Esophagus (tissue), 2 donors: Measurements from ENCODE around the gene ST7. TPM values are rescaled to one million over a fixed set of nuclear protein-coding genes. Genes with fewer than 3 reads are reported as not detected.
A peak's percentile ranks its signal among the peaks of the same experiment; 100 is the strongest.

Experiments used
- H3K27ac ChIP-seq, 2 donors: one replicate each; pipeline ENCODE4 v1.5.1; 2013; ENCODE audit warnings: low read depth in 2 of 2, mild to moderate bottlenecking in 2 of 2, inconsistent platforms in 1 of 2, low read length in 1 of 2, moderate library complexity in 1 of 2
- H3K27me3 ChIP-seq, 2 donors: one replicate each; pipeline ENCODE4 v1.6.1; 2013; ENCODE audit warnings: low read length in 2 of 2, control low read depth in 1 of 2, mild to moderate bottlenecking in 1 of 2; ENCODE audit not compliant: insufficient read depth in 2 of 2, control insufficient read depth in 1 of 2
- H3K36me3 ChIP-seq, 2 donors: one replicate each; pipeline ENCODE4 v1.6.1; 2013; ENCODE audit warnings: low read length in 1 of 2; ENCODE audit not compliant: control insufficient read depth in 2 of 2, insufficient read depth in 2 of 2
- H3K4me1 ChIP-seq, 2 donors: one replicate each; pipeline ENCODE4 v1.6.1; 2013; ENCODE audit warnings: low read length in 1 of 2; ENCODE audit not compliant: control insufficient read depth in 2 of 2, insufficient read depth in 2 of 2
- H3K4me3 ChIP-seq, 2 donors: one replicate each; pipeline ENCODE4 v1.5.1; 2013; ENCODE audit warnings: low read length in 2 of 2, mild to moderate bottlenecking in 2 of 2, low read depth in 1 of 2, moderate library complexity in 1 of 2
- H3K9me3 ChIP-seq, 2 donors: one replicate each; pipeline ENCODE4 v1.6.1; 2013; ENCODE audit warnings: mild to moderate bottlenecking in 2 of 2, low read depth in 1 of 2, low read length in 1 of 2, moderate library complexity in 1 of 2; ENCODE audit not compliant: control insufficient read depth in 2 of 2, insufficient read depth in 1 of 2
- whole genome bisulfite sequencing, 2 donors: extraction: QIAGEN DNeasy Blood & Tissue Kit; methylation state at CpG; one replicate each; pipeline ENCODE4 v1.1.7; 2013; 5-methylcytosine and 5-hydroxymethylcytosine counted together
- polyA plus RNA-seq, 2 donors: library from polyadenylated mRNA; stranded (reverse); fragments of 200-250 nt; gene quantifications; one replicate each; pipeline ENCODE4 v1.2.3, GENCODE V29; 2013
- donor health status: healthy with polysubstance abuse.
- donor health status: Bipolar disorder and iron deficiency.

ST7 gene
- polyA plus RNA-seq, 2 donors, result 4.3 to 7.4 TPM

DNA sequence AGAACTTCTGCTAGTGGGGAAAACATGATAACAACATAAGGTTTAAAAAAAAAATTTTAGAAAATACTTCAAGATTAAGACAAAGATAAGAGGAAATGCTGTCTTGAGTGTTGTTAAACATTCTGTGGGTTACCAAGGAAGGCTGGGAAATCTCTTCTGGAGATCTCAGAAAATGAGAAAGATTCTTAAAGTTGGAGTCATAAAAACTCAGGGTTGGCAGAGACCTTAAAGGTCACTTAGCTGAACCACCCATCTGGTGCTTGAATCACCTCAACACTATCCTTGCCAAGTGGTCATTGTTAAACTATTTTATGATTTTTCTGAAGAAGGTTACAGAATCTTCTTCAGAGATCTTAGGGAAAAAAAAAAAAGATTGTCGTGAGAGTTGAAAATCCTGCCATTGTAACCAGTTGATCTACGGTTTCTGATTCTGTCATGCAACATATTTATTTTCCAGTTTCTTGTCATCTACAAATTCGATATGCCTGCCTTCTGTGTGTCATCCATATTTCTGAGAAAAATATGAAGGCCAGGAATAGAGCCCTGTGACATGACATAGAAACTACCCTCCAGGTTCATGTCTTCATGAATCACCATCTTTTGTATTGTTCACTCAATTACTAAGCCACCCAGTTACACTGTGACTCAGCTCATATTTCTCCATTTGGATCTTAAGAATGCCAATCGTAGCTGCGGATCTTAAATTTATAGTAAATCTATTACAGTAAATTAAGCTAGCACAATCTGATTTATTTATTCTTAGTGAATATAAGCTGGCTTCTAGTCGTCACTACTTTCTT, 179.2 kb downstream of the ST7 start:
- Histone ChIP-seq H3K36me3 (no peaks in the 10 kb centered on the region), H3K4me3 (no peak overlapping the region), H3K27ac (no peak overlapping the region), H3K27me3 (no peaks in the 10 kb centered on the region), H3K4me1 (no peaks in the 10 kb centered on the region), H3K9me3 (no peaks in the 10 kb centered on the region)
- WGBS, 2 donors, result 70 to 77% methylated on average over 6 of the region's 6 CpGs

- Histone ChIP-seq H3K36me3 (no peaks in the 10 kb centered on the region), H3K27ac (peak overlapping the region in 1 of 2 donors; percentile 13), H3K27me3 (no peaks in the 10 kb centered on the region), H3K4me3 (no peak overlapping the region), H3K4me1 (no peaks in the 10 kb centered on the region), H3K9me3 (no peaks in the 10 kb centered on the region)
- 100% methylated on average over 1 of the region's 1 CpG for WGBS, 2 donors
These were observed 179.8 kb downstream of the ST7 start for GRCh38 chr7:117133125-117133524.

GRCh38 chr7:117134411-117134810, 181.1 kb downstream of the ST7 start:
- Histone ChIP-seq H3K36me3 (no peaks in the 10 kb centered on the region), H3K9me3 (no peaks in the 10 kb centered on the region), H3K27me3 (no peaks in the 10 kb centered on the region), H3K27ac (no peak overlapping the region), H3K4me1 (no peaks in the 10 kb centered on the region), H3K4me3 (no peak overlapping the region)
- WGBS, 2 donors, result 96 to 100% methylated on average over 1 of the region's 1 CpG

DNA sequence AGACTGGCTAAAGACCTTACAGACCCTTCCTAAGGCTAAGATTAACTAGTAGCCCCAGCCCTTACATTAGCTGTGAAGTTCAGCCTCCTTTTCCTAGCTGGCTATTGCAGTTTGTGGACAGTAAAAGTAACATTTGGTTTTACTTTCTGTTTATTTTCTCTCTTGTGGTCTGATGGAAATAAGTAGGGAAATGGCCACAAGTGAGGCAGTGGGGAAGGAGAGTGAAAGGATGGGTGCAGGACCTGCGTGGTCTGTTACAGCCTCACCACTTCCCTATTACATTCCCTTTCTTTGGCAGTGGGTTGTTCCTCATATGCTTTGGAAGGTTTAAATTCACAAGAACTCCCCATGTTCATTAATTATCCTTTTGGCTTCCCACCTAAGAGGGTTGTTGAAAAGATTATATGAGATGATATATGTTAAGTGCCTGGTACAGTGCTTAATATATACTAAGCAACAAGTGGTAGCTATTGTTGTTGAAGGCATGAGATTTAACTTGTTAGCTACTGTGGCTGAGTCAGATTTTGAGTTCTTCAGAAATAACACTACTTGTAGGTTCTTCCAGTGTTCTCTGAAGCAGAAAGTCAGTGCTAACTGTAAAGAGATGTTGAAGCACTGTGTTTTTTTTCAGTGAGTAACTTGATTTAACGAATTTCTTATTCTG, 181.7 kb downstream of the ST7 start:
- H3K27me3 ChIP-seq, result no peaks in the 10 kb centered on the region
- no peak overlapping the region for H3K27ac ChIP-seq
- H3K4me1 ChIP-seq, result no peaks in the 10 kb centered on the region
- H3K9me3 ChIP-seq, result no peaks in the 10 kb centered on the region
- H3K36me3 ChIP-seq, result no peaks in the 10 kb centered on the region
- H3K4me3 ChIP-seq, result no peak overlapping the region
- WGBS, 2 donors, result 84 to 89% methylated on average over 2 of the region's 2 CpGs

DNA sequence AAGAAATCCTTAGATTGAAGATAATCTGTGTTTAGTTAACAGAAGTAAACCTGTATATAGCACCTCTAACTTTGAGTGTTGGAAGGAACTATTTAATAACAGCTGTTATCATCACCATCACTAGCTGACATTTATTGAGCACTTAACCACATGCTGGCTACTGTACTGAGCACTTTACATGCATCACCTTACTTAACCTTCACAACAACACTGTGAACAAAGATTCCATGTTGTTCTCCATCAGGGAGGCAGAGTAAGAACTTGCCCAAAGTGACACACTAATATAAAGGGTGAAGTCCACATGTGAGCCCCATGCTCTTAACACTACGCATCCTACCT, 182.2 kb downstream of the ST7 start:
- no peak overlapping the region for H3K27ac ChIP-seq
- H3K27me3 ChIP-seq, result no peaks in the 10 kb centered on the region
- no peaks in the 10 kb centered on the region for H3K4me1 ChIP-seq
- no peaks in the 10 kb centered on the region for H3K36me3 ChIP-seq
- H3K4me3 ChIP-seq, result no peak overlapping the region
- no peaks in the 10 kb centered on the region for H3K9me3 ChIP-seq
- 97 to 99% methylated on average over 1 of the region's 1 CpG for WGBS, 2 donors

- Histone ChIP-seq H3K4me1 (no peaks in the 10 kb centered on the region), H3K27ac (no peak overlapping the region), H3K27me3 (no peaks in the 10 kb centered on the region), H3K9me3 (no peaks in the 10 kb centered on the region), H3K4me3 (no peak overlapping the region), H3K36me3 (peaks cover 0 to 3% of the 10 kb centered on the region in 2 donors)
- WGBS, 2 donors, result 94 to 96% methylated on average over 3 of the region's 3 CpGs
These were observed 184.6 kb downstream of the ST7 start for GRCh38 chr7:117137868-117138267.

- no peak overlapping the region for H3K27ac ChIP-seq
- peaks cover 0 to 3% of the 10 kb centered on the region in 2 donors for H3K36me3 ChIP-seq
- 91 to 93% methylated on average over 3 of the region's 3 CpGs for WGBS, 2 donors
These were observed 185.2 kb downstream of the ST7 start for GRCh38 chr7:117138495-117138894.

GRCh38 chr7:117138981-117139380, 185.7 kb downstream of the ST7 start:
- H3K27ac ChIP-seq, result no peak overlapping the region
- no peaks in the 10 kb centered on the region for H3K9me3 ChIP-seq
- H3K4me1 ChIP-seq, result no peaks in the 10 kb centered on the region
- peaks cover 0 to 3% of the 10 kb centered on the region in 2 donors for H3K36me3 ChIP-seq
- no peaks in the 10 kb centered on the region for H3K27me3 ChIP-seq
- no peak overlapping the region for H3K4me3 ChIP-seq
- 75 to 82% methylated on average over 1 of the region's 1 CpG for WGBS, 2 donors

More at GRCh38 chr7:117138495-117138894, 185.2 kb downstream of the ST7 start:
- H3K4me1 ChIP-seq, result no peaks in the 10 kb centered on the region
- no peaks in the 10 kb centered on the region for H3K9me3 ChIP-seq
- no peak overlapping the region for H3K4me3 ChIP-seq
- no peaks in the 10 kb centered on the region for H3K27me3 ChIP-seq

- Histone ChIP-seq H3K36me3 (peaks cover 0 to 3% of the 10 kb centered on the region in 2 donors), H3K9me3 (no peaks in the 10 kb centered on the region), H3K4me3 (no peak overlapping the region), H3K27me3 (no peaks in the 10 kb centered on the region), H3K27ac (no peak overlapping the region), H3K4me1 (no peaks in the 10 kb centered on the region)
- 83 to 84% methylated on average over 3 of the region's 3 CpGs for WGBS, 2 donors
These were observed 186.2 kb downstream of the ST7 start for GRCh38 chr7:117139397-117139984.
